ENCODE measurements around the gene GPR150.

GPR150 gene

DNA sequence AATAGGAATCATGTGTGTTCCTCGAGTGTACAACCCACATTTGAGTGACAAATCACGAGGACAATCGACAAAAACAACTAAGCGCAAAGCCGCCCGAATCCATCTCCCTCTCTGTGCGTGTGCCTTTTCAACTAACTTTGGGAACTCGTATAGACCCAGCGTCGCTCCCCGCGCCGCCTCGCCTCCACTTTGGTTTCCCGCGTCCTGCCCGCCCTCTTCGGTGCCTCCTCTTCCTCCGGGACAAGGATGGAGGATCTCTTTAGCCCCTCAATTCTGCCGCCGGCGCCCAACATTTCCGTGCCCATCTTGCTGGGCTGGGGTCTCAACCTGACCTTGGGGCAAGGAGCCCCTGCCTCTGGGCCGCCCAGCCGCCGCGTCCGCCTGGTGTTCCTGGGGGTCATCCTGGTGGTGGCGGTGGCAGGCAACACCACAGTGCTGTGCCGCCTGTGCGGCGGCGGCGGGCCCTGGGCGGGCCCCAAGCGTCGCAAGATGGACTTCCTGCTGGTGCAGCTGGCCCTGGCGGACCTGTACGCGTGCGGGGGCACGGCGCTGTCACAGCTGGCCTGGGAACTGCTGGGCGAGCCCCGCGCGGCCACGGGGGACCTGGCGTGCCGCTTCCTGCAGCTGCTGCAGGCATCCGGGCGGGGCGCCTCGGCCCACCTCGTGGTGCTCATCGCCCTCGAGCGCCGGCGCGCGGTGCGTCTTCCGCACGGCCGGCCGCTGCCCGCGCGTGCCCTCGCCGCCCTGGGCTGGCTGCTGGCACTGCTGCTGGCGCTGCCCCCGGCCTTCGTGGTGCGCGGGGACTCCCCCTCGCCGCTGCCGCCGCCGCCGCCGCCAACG lies at the start of gene GPR150:
Gene GPR150, plus strand, starts transcription at position 58 of the 840 bp plus-strand sequence. Its CDS starts 189 bp downstream, at position 247.
- peak; percentile 49 for DNase-seq (ENCODE audit: low read depth)

DNA sequence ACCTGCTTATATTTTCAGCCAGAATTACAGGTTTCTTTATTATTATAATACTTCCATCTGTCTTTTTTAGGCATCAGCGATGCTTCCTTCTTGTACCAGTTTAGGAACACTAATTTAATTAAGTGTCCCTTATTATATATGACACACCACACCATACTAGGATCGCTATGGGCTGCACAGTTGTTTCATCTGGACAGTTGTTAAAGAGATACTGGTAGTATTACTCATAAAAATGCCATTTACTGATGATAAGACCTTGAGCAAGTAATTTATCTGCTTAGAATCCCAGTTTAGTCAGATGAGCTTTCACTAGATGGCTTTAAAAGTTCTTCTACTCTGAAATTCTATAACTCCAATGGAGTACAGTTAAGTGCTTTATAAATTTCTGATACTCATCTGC lies 47.9 kb upstream of the GPR150 start:
- DNase-seq (ENCODE audit: low read depth) = no peak

DNA sequence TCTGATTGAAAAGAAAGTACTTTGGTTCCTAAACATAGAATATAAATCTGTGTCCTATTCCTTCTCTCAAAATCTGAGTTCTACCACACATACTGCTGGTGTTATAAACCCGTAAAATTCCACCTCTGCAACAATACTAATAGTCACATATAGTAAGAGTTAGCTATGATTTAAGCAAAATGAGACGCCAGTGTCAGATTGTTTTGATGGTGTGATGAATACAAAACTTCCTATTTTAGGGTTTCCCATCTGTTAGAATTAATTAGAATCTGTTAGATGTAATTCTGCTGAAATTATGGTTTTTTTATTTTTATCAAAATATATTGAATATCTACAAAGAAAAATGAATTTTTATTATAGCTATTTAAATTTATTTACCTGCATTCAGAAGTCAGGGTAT lies 38.3 kb upstream of the GPR150 start:
- DNase-seq (ENCODE audit: low read depth) = no peak

DNA sequence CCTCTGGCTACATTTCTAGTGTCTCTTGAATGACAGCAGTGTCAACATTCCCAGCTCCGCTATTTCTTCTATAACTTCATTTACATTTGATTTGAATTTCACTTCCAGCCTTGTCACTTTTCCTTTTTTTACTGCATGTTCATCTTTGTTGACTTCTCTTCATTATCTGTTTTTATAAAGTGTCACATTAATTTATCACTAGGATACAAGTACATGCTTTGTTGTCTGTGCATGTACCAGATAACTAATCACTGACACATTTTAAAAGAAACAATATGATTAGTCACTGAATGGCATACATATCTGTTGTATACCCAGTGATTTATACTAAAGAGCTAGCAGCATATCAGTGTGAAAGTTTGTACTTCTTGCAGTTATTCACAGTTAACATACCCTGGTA lies 35.9 kb upstream of the GPR150 start:
- no peak for DNase-seq (ENCODE audit: low read depth)

DNA sequence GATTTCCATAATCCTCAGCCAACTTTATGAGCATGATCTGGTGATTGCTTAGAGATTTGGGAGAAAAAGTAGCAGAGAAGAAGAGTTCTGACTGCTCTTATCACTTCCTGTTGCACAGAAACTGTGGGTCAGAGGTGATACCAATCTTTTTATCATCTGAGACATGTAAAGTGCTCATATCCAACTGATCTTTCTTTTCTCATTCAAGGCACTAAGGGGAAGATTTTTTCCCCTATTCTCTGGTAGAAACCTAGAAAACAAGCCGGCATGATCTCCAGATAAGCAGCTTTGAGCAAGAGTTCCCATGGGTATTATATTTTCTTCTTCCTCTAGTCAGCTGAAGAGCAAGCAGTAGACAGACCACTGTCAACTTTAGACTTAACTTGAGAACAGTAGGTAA lies 29.0 kb upstream of the GPR150 start:
- no peak for DNase-seq (ENCODE audit: low read depth)

DNA sequence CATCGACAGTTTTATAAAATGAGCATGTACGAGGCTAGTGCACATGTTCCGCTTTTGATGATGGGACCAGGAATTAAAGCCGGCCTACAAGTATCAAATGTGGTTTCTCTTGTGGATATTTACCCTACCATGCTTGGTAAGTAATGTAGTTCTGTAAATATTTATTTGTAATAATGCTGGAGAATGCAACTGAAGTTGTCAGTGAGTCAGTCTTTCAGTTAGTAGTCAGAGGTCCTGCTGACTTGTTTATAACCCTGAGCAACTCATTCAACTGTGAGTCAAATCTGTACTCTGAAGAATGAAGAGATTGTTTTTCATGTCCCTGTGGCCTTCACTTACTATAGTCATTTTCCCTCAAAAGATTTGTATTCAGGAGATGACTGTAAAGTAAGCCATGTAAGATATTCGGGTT lies 28.4 kb upstream of the GPR150 start:
- DNase-seq (ENCODE audit: low read depth) = no peak

DNA sequence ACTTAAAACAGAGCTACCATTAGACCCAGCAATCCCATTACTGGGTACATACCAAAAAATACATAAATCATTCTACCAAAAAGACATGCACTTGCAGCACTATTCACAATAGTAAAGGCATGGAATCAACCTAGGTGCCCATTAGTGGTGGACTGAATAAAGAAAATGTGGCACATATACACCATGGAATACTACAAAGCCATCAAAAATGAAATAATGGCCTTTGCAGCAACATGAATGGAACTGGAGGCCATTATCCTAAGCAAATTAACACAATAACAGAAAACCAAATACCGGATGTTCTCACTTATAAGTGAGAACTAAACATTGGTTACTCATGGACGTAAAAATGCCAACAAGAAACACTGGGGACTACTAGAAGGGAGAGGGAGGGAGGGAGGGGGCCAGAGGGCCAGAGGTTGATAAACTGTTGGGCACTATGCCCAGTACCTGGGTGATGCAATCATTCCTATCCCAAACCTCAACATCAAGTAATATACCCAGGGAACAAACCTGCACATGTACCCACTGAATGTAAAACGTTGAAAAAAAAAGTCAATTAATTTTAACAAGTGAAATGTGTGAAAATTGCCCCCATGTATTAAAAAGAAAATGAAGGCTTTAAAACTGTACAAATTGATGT lies 24.5 kb upstream of the GPR150 start:
- DNase-seq (ENCODE audit: low read depth) = no peak

DNA sequence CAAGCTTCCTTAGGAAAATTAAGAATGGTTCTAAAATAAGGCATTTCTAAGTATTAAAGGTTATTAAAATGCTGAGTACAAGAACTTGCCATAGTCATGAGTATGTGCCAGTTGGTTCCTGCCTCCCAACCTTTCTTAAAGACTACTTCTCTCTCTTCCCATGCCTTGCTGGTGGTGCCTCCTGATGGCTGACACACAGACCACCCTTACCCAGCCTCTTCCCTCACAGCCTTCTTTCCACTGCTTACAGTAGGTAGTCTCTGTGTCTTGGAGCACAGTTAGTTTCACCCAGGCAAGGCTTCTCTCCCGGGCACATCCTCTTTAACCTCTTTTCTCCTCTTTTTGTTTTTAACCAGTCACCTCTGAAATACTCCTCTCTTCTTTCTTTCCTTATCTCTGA lies 20.6 kb upstream of the GPR150 start:
- DNase-seq (ENCODE audit: low read depth) = no peak

DNA sequence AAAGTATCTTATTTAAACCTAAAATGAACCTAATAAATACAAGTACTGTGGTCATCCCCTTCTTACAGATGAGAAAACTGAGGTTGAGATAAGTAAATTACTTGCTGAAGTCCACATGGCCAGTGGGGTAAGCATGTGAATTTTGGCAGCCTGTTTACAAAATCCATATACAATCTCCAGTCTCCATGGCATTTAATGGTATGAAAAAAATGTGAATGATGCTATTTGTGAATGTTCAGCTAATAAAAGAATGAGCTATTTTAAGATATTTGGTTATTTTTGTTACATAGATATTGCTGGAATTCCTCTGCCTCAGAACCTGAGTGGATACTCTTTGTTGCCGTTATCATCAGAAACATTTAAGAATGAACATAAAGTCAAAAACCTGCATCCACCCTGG lies 19.3 kb upstream of the GPR150 start:
- no peak for DNase-seq (ENCODE audit: low read depth)

DNA sequence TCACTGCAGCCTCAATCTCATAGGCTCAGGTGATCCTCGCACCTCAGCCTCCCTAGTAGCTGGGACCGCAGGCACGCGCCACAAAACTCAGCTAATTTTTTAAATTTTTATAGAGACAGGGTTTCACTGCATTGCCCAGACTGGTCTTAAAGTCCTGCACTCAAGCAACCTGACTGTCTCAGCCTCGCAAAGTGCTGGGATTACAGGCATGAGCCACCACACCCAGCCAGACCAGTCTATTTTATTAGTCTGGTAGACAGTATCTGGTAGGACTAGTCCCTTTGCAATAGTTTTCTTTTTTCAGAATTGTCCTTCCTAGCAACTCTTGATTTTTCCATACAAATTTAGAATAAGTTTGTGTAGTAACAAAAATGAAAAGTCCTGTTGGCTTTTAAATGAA lies 14.1 kb upstream of the GPR150 start:
- no peak for DNase-seq (ENCODE audit: low read depth)

DNA sequence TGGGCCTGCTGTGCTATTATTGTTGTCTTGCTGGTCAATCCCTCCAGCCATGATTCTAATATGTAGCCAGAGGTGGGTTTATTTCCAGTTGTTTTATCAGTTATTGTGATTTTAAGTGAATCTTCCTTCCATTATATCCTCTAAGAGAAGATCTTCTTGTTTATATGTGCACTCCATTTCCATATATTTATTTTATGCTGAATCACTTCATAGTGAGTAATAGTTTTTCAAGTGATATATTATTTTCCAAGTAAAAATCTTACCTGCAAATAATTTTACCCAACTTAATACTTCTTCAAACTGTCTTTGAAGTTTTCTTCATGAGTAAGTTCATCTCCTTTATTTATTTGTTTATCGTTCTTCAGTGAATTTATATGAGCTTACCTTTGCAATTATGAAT lies 13.5 kb upstream of the GPR150 start:
- DNase-seq (ENCODE audit: low read depth) = no peak

DNA sequence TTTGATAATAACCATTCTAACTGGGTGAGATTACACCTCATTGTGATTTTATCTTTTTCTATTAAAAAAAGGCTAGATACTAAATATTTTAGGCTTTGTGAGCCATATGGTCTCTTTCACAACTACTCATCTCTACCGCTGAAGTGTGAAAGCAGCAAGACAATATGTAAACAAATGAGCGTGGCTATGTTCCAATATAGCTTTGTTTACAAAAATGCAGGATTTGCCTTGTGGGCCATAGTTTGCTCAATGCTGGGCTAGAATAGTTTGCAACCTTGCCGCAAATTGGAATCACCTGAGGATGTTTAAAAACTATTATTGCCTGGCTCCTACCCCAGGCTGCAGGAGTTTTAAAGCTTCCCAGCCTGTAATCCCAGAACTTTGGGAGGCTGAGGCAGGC lies 10.2 kb upstream of the GPR150 start:
- DNase-seq (ENCODE audit: low read depth) = no peak

DNA sequence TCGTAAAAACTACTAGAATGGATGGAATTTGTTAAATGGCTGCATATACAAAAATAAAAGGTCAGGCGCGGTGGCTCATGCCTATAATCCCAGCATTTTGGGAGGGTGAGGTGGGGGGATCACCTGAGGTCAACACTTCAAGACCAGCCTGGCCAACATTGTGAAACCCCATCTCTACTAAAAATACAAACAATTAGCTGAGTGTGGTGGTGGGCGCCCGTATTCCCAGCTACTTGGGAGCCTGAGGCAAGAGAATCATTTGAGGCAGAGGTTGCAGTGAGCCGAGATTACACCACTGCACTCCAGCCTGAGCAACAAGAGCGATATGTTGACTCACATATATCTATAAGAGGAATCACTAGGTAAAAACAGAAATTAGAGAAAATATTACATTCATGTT lies 9.3 kb upstream of the GPR150 start:
- DNase-seq (ENCODE audit: low read depth) = no peak

DNA sequence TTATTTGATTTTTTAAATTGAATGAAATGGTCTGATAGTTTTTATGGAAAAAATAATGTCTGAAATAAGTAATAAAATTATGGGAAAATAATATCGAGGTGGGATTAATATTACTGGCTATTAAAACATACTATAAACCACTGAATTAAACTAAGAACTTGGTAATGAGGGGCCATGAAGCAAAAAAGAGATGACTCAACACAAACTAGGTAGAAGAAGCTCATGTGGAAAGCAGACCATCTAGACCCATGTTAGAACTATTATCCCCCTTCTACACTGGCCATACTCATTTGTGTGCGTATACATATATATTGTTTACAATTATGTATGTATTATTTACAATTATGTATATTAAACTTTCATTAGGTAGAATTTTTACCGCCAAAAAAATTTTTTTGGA lies 8.5 kb upstream of the GPR150 start:
- DNase-seq (ENCODE audit: low read depth) = no peak

DNA sequence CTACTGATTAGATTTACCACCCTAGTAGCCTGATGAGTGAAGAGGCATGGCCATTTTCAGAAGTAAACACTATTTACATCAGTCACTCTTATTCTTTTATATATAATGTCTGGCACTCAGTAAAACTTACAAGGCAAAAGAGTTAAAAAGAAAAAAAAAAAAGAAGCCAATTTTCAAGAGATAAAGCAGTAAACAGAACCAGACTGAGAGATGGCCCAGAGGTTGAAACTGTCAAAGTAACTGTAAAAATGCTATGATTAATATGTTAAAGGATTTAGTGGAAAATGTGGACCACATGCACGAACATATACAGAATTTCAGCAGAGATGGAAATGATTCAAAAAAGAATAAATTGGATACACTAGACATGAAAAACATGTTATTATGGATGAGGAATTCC lies 6.4 kb upstream of the GPR150 start:
- DNase-seq (ENCODE audit: low read depth) = no peak

DNA sequence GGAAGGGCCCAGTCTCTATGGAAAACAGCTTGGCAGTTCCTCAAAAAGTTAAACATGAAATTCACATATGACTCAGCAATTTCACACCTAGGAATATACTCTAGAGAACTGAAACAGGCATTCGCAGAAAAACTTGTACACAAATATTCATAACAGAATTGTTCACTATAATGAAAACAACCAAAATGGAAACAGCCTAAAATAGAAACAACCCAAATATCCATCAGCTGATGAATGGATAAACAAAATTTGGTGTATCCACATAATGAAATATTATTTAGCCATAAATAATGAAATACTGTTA lies 4.8 kb upstream of the GPR150 start:
- no peak for DNase-seq (ENCODE audit: low read depth)

DNA sequence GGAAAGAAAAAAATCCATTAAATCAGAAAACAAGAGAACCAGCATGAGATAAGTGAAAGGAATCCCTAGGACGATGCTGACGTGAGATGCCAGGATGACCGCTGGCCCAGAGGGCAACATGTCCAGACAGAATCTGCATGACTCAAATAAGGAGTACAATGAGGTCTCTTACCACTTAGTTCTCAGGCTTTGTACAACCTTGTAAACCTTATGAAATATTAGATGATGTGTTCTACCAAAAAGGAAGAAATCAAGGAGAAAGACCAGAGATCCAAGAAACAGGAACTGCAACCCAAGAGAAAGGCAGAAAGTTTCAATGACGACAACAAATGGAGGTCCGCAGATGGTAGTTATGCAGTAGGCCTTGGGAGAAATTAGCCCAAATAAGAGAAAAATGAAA lies 2.8 kb upstream of the GPR150 start:
- DNase-seq (ENCODE audit: low read depth) = no peak

DNA sequence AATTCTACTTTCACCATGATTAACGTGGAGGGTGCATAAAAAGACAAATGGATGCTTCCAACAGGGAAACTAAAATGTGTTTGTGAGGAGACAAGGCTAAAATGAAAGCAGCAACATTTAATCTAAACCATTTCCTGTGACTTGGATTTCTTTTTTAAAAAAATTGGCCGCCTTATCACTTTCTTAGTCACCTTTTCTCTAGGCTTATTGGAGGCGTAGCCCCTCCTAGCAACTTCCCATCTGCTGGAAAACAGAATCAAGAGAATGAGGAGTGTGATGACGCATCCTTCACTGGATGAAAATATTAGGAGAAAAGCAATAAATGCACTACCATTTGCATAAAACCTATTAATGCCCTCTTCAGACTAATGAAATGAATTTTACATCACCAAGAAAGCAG lies 791 bp upstream of the GPR150 start:
- no peak for DNase-seq (ENCODE audit: low read depth)

DNA sequence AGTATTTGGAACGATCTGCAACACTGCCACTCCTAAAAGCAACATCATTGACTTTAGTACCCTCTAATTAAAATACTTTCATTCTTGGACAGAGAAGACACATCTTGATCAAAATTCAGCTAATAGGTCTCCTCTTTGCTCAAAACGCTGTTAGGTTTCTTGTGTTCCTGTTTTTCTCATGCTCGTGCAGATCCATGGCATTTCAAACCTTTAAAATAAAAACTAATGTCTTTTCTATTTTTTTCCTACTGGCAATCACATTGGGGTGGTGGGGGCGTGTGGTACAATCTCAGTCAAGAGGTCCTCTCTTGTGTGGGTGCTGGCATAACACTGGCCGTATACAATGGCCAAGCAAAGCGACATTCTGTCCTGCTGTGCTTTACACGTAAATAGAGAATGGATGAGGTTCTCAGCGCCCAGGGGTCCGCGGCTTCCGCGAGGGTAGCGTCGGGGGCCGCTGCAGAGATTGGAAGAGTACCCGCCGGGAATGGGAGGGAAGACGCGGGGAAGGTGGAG lies 315 bp upstream of the GPR150 start:
- no peak for DNase-seq (ENCODE audit: low read depth)

DNA sequence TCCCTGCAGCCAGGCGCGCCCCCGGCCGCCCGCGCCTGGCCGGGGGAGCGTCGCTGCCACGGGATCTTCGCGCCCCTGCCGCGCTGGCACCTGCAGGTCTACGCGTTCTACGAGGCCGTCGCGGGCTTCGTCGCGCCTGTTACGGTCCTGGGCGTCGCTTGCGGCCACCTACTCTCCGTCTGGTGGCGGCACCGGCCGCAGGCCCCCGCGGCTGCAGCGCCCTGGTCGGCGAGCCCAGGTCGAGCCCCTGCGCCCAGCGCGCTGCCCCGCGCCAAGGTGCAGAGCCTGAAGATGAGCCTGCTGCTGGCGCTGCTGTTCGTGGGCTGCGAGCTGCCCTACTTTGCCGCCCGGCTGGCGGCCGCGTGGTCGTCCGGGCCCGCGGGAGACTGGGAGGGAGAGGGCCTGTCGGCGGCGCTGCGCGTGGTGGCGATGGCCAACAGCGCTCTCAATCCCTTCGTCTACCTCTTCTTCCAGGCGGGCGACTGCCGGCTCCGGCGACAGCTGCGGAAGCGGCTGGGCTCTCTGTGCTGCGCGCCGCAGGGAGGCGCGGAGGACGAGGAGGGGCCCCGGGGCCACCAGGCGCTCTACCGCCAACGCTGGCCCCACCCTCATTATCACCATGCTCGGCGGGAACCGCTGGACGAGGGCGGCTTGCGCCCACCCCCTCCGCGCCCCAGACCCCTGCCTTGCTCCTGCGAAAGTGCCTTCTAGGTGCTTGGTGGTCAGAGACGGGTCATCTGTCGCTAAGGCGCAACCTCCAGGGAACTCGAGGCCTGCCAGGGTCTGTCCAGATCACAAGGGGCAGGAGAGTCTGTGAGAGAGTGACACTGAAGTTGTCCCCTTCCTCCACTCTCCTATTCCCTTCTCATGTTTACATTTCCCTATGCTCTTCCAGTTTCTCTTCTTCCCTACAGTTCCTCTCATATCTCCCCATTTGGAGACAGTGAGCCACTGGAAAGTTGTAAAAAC lies 1.3 kb downstream of the GPR150 start:
- DNase-seq (ENCODE audit: low read depth) = peak; percentile 13

DNA sequence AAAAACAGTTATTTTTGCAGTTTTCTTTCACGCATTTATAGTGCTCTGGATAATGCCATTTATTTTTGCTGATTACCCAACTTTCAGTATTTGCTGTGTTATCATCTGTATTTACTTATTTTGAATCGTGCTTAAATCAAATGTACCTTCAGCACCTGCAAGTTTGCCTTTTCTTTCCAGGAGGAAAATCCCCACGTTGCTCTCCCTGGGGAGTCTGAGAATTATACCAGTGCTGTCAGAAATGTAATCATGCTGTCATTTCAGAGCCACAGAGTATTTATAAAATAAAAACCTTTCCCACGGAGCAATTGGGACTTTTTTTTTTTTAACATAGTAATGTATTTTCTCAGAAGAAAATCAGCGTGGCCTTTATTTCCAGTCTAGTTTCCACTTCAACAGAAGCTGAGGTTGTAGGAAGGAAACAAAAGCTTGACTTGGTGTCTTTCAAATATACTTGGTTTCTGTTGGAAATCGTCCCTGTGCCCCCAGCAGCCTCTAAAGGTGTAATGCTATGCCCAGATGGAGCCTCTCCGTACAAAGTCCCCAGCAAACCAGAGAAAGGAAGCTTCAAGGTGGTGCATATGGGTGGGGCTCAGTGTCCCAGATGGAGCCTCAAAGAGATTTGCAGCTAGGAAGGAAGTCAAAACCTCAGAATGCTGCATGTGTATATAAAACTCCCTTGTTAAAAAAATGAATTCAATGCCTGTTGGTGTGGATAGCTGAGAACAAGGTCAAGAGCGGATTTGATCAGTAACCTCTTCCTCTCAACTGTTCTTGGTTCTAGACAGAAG lies 2.1 kb downstream of the GPR150 start:
- DNase-seq (ENCODE audit: low read depth) = no peak

DNA sequence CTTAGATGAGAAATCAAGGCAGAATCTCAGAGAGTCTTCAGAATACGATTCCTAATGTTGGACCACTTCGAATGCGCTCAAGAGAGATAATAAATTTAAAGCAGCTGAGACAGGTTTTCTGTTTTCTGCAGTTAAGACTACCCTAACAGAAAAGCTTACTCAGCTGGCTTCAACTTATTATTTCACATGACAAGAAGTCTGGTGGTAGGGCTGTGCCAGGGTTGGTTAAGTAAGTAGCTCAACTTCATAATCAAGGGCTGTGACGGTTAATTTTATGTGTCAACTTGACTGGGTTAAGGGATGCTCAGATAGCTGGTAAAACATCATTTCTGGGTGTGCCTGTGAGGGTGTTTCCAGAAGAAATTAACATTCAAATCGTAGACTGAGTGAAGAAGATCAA lies 3.8 kb downstream of the GPR150 start:
- DNase-seq (ENCODE audit: low read depth) = no peak

Data from activated T-cell treated with anti-CD3 and anti-CD28 coated beads for 1 hour (primary cell).